Measurements from ENCODE around the gene SGIP1. TPM values are rescaled to one million over a fixed set of nuclear protein-coding genes. Genes with fewer than 3 reads are reported as not detected.

Gene SGIP1
- total and polyA plus RNA-seq, 9 donors: 0.91 to 7.0 (median 3.3) TPM

- Histone ChIP-seq H3K4me1 (ENCODE audit: insufficient read depth) (no peaks in the 10 kb centered on the region), H3K9me3 (no peaks in the 10 kb centered on the region), H3K27ac (no peak overlapping the region), H3K4me3 (no peak overlapping the region), H3K36me3 (no peaks in the 10 kb centered on the region), H3K27me3 (no peaks in the 10 kb centered on the region)
- TF ChIP-seq EP300 (IDR thresholded peaks at IDR 0.05) (no peak), CTCF (IDR thresholded peaks at IDR 0.05) (no peak), POLR2A (IDR thresholded peaks at IDR 0.05) (no peak)
- WGBS, 3 donors: 83 to 86% (median 83%) methylated on average over 1 of the region's 1 CpG
- DNase-seq: no peak
- intact Hi-C loops (cut with DNase I): loop anchor here in 3 of 4 donors (5.0 to 10.0 kb wide), 3 partner anchors 376 to 386 kb away; no protein-coding TSS in a partner anchor
Measured at GRCh38 chr1:66768965-66769364, 235.0 kb downstream of the SGIP1 start.

DNA sequence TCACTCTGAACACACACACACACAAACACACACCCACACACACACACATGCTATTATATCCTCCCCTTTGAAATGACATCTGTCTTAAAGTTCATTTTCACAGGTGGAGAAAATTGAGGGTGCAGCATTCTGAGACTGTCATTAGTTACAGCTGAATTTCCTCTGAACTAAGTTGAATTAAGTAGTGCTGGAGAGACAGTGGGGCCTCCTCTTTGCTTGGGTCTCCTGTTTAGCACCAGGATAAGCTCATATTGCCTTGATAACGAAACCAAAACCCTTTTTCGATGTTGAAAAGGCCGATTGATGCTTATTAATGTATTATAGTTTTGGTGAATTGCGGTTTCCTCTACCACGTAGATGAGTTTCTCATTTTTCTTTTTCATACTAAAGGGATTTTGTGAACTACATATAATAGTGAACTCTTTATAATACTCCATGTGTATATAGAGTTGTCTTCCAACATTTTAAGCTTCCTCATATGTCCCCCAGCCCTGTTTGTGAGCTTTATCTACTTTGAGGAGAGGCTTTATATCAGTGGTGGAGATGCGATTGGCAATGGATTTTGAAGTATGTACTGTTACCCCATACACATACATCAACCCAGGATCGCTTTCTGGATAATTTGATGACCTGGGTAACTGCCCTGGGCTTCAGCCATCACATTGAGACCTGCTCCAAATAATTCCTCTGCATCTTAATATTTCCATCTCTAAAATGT lies 235.7 kb downstream of the SGIP1 start:
- intact Hi-C loops (cut with DNase I): loop anchor here in 3 of 4 donors (5.0 to 10.0 kb wide), 3 partner anchors 375 to 385 kb away; no protein-coding TSS in a partner anchor
- no peak for TF ChIP-seq EP300 (IDR thresholded peaks at IDR 0.05)
- TF ChIP-seq CTCF (IDR thresholded peaks at IDR 0.05): no peak
- 57 to 70% (median 66%) methylated on average over 7 of the region's 7 CpGs for WGBS, 3 donors
- Histone ChIP-seq H3K9me3 (no peaks in the 10 kb centered on the region), H3K4me1 (ENCODE audit: insufficient read depth) (no peaks in the 10 kb centered on the region), H3K36me3 (no peaks in the 10 kb centered on the region), H3K4me3 (no peak overlapping the region), H3K27ac (no peak overlapping the region), H3K27me3 (no peaks in the 10 kb centered on the region)
- DNase-seq: no peak

- DNase-seq: no peak
- H3K9me3 ChIP-seq: no peaks in the 10 kb centered on the region
- H3K27ac ChIP-seq: no peak overlapping the region
- TF ChIP-seq CTCF (IDR thresholded peaks at IDR 0.05) (no peak), POLR2A (IDR thresholded peaks at IDR 0.05) (no peak), EP300 (IDR thresholded peaks at IDR 0.05) (no peak)
- intact Hi-C loops (cut with DNase I): no loop called here
- no peaks in the 10 kb centered on the region for H3K36me3 ChIP-seq
- no peak overlapping the region for H3K4me3 ChIP-seq
- no peaks in the 10 kb centered on the region for H3K4me1 ChIP-seq (ENCODE audit: insufficient read depth)
- H3K27me3 ChIP-seq: no peaks in the 10 kb centered on the region
- WGBS, 3 donors: 94 to 97% (median 94%) methylated on average over 2 of the region's 2 CpGs
Measured at GRCh38 chr1:66770240-66770639, 236.3 kb downstream of the SGIP1 start.

GRCh38 chr1:66770694-66771093 lies 236.7 kb downstream of the SGIP1 start:
- Histone ChIP-seq H3K4me3 (no peak overlapping the region), H3K36me3 (no peaks in the 10 kb centered on the region), H3K9me3 (no peaks in the 10 kb centered on the region), H3K27ac (no peak overlapping the region), H3K4me1 (ENCODE audit: insufficient read depth) (no peaks in the 10 kb centered on the region), H3K27me3 (no peaks in the 10 kb centered on the region)
- intact Hi-C loops (cut with DNase I): no loop called here
- DNase-seq: no peak
- WGBS, 3 donors: 86 to 88% (median 88%) methylated on average over 4 of the region's 4 CpGs
- TF ChIP-seq EP300 (IDR thresholded peaks at IDR 0.05) (no peak), POLR2A (IDR thresholded peaks at IDR 0.05) (no peak), CTCF (IDR thresholded peaks at IDR 0.05) (no peak)
